GM21619 (cell line): Measurements from ENCODE around the gene NHLRC4.

ENCODE experiments used
- ATAC-seq: cut with Tn5 transposase; IDR thresholded peaks from one replicate; pipeline ENCODE4 v1.9.1; 2021; ENCODE audit not compliant: unreplicated experiment

Gene NHLRC4

DNA sequence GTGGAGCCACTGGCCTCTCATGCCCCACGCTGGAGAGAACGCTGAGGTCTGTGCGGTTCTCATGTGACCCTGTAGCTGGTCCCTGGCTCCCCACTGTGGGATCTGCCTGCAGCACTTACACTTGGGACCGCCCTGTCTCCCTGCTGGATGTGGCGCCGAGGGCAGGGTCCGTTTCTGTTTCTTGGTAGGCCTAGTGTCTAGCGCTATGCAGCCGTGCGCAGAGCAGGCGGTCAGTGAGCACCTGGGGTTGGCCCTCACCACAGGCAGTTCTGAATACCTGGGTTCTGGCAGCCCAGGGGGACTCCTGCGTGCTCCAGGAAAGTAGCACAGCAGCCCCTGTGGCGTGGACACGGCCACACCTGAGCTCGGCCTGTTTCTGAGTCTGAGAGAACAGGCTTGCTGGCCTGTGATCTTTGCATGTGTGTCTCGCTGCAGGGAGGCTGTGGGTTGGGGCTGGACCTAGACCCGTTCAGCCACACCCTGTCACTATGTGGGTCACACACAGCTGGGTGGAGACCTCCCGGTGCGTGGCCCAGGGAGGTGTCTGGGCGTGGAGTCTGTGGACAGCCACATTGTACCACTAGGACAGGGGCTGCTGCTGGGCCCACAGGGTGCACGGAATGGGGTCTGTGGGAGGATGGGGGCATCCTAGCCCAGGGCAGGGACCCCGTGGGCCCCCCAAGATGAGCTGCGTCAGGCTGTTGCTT lies 36.5 kb upstream of the NHLRC4 start:
- no peak for ATAC-seq

DNA sequence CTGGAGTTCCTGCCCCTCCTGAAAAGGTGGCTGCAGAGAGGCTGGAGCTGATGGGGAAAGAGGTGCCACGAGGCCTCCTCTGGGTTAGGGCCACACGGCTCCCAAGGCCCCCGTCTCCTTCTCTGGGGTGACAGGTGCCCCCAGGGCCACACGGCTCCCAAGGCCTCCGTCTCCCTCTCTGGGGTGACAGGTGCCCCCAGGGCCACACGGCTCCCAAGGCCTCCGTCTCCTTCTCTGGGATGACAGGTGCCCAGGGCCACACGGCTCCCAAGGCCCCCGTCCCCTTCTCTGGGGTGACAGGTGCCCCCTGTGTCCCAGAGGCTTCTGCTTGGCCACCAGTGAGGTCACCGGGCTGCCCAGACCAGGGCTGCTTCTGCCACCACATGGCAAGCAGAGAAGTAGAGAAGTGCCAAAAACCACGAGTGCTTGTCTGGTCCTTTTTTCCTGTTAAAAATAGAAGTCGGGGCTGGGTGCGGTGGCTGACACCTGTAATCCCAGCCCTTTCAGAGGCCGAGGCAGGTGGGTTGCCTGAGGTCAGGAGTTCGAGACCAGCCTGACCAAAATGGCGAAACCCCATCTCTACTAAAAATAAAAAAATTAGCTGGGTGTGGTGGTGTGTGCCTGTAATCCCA lies 35.2 kb upstream of the NHLRC4 start:
- ATAC-seq = no peak

DNA sequence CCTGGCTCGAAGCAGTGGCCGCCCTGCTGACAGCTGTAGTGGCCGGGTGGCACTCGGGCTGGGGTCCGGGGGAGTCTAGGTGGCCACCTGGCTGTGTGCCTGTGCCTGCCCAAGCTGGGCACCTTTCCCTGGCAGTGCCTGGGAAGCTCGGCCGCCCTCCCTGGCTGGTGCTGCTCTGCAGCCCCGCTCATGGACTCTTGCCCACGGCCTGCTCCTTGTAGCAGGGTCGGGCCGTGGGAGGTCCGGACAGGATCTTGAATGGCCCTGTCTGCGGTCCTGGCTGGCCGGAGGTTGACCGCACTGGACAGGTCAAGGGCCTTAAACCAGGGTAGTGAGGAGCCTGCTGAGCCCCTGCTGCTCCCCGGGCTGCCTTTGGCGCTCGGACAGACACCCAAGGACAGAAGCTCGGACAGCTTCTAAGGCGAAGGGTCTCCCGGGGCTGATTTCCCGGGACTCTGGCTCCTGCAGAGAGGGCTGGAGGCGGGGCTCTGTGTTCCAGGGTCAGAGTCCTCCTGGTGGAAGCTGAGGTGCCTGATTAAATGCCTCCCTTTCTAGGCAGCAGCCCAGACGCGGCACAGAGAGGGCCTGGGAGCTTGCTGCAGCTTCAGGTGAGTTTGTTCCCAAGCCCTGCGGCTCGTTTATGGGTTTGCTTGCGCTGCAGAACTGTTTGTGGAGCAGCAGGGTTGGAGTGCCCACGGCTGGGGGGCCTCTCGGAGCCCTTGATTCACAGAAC lies 33.2 kb upstream of the NHLRC4 start:
- ATAC-seq = no peak

DNA sequence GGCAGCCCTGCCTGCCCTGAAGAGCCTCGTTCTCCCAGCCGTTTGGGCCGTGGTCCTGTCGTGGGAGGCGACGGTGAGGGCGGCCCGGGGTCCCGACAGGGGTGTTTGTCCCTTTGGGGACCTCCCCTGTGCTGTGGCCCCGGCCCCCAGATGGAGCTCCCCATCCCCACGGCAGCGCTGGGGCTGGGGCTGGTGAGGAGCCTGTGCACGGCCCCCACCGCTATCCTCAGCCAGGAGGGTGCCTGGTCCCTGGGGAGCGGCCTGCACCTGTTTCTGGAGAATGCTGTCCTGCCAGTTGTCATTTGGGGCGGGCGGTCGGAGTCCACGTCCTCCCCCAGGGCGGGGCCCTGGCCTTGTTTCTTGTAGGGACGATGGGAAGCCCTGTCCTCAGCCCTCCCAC lies 32.7 kb upstream of the NHLRC4 start:
- ATAC-seq = no peak

DNA sequence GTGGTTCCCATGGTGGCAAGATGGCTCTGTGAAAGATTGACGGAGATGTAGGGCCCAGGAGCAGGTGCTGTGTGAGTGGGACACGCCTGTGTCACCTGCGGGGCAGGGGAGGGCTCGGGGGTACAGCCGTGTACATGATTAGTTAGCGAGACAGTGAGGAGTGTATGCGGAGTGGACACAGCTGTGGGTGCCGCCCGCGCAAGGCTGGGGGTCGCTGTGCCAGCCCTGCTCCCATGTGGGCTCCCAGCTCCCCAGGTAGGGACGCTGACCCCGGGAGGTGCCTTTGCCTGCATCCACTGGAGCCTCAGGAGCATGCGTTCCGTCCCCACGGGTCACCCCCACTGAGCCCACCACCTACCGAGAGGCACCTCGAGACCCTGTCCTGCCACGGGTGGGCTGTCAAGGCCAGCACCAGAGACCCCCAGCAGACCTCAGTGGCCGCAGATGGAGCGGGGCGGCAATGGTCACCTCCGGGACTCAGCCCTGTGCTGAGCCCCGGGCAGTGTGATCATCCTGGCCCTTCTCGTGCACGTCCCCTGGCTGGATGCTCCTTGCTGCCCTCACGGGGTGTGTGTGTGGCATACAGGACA lies 31.9 kb upstream of the NHLRC4 start:
- ATAC-seq = no peak

DNA sequence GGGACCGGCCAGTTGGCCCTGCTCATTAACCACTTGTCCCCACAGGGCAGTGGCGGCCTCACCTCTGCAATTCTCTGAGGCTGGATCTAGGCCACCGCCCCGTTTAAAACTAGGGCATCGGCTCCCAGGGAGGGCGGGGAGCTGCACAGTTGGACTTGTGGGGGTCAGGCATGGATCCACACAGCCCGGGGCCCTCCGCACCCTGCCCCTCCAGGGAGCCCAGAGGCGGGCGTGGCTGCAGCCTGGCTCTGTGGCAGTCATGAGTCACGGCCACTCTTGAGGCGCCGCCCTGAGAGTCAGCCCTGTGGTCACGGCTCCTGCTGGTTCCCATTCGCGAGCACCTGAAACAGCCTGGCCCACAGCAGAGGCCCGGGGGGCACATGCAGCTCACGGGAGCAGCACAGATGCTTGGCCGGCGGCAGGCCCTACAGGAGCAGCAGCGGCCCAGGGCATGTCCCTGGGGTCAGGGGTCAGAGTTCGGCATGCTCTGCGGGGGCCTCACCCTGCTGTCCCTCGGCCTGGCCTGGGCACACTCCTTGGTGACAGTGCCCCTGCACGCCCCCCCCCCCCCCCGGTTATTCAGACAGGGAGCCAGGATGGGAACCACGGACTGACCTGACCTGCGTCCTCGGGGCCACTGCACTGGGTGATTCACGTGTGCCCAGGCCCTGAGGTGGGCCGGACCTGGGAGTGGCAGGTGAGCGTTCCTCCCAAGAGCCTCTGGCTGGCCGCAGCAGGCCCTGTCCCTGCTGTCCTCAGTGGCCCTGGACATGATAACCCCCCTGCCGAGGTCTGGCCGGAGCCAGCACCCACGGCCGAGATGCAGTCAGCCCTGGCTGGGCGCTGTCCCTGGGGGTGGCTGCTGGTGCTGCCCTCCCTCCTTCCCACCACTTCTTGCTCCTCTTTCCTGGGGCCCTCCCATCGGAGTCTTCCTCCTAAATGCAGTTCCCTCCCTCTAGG lies 31.1 kb upstream of the NHLRC4 start:
- no peak for ATAC-seq

DNA sequence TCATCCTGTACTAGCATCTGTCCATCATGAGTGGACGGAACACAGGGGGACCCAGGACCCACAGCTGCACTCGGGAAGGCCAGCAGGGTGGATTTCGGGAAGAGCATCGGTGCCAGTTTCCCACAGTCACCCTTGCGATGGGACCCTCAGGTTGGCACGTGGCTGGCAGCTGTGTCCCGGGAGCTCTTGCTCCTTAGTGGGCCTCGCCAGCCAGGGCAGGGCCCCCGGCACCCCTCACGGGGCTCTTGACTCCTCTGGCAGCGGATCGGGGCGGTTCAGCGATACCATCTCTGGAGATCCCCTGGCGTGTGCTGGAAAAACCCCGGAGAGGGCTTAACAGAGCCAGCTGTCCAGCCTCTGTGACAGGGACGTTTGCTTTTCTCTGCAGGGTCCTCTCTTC lies 30.1 kb upstream of the NHLRC4 start:
- no peak for ATAC-seq

DNA sequence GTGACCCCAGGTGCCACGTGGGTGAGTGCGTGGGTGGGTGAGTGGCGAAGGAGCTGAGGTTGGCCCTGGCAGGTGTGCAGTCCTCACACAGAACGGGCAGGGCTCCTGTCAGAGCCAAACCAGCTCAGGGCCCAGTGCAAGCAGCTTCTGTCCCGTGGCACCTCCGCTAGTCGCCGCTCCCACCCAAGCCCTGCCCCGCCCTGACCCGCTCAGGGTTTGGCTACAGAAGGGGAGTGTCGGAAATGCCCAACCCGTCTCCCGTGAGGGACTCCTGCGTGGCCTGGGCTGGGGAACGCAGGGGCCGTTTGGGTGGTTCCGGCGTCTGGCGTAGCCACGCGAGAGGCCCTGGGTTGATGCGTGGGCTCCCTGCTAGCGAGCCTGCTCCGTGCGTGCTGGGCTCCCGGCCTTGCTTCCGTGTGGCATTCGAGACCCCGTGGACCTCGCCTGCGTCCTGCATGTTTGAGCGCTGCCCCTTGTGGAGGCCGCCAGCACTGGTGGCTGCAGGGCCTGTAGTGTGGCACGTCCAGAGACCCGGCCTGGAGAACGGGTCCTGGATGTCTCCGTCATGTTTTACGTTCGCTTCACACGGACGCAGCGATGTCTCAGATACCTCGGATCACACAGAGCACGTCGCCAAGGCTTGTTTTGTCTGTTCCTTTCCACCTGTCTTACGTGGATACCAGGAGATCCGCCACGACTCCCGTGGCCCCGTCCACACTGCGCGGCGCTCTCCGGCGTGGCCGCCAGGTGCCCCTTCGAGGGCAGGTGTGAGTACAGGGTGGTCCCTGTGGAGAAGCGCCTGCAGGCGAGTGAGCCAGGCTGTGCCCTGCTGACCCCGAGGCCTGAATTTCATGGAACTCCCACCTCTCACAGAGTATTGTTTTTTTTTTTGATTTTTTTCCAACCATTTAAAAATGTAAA lies 29.1 kb upstream of the NHLRC4 start:
- no peak for ATAC-seq

DNA sequence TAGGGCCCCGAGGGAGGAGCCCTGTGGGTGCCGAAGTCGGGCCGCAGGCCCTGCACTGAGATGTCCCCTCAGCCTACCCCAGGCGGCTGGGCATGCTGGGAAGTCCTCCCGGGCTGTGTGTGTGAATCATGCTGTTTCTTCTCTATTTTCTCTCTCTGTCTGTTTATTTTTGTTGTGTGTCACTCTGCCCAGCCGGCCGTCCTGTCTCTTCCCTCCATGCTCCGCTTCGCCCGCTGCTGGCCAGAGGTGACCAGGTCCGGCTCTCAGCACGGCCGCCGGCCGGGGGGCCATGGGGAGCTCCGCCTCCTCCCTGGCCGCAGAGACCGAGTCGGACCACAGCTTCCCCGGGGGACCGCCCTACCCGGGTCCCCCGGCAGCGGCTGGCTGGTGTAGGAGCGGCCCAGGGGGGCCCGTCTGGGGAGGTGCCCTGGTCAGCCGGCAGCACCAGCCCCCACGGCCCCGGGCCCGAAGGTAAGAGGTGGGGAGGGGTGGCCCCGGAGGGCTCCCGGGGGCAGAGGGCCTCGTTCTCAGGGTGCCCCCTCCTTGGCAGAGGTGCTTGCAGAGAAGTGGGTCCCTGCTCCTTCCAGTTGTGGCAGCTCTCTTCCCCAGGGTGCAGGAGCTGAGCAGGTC lies 26.8 kb upstream of the NHLRC4 start:
- ATAC-seq = no peak

DNA sequence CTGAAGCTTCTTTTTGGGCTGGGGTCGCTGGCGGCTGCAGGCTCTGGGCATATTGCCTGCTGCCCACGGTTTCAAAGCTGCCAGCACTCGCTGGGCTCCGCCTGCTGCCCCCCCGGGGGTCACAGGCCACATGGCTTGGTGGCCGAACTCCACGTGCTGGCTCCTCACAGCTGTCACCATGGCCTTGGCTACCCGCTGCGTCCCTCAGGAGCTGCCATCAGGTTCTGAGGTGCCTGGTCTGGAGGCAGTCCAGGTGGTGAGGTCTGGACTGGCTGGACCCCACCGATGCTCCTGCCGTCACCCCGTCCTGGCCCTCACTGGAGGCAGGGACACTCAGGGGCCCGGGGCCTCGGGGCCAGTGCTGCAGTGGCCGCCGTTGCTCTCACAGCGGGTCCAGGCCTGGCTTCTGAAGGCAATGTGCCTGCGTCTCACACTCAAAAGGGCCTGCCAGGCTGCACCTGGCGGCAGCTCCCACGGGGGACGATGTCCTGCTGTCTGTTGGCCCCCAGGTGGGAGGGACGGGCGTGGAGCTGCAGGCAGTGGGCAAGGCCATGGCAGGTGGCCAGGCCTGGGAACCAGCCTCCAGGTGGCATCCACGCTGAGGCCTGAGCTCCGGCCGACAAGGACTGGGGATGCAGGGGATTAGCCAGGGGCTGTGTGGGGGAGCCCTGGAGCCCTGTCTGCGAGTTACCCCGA lies 26.0 kb upstream of the NHLRC4 start:
- ATAC-seq = no peak

DNA sequence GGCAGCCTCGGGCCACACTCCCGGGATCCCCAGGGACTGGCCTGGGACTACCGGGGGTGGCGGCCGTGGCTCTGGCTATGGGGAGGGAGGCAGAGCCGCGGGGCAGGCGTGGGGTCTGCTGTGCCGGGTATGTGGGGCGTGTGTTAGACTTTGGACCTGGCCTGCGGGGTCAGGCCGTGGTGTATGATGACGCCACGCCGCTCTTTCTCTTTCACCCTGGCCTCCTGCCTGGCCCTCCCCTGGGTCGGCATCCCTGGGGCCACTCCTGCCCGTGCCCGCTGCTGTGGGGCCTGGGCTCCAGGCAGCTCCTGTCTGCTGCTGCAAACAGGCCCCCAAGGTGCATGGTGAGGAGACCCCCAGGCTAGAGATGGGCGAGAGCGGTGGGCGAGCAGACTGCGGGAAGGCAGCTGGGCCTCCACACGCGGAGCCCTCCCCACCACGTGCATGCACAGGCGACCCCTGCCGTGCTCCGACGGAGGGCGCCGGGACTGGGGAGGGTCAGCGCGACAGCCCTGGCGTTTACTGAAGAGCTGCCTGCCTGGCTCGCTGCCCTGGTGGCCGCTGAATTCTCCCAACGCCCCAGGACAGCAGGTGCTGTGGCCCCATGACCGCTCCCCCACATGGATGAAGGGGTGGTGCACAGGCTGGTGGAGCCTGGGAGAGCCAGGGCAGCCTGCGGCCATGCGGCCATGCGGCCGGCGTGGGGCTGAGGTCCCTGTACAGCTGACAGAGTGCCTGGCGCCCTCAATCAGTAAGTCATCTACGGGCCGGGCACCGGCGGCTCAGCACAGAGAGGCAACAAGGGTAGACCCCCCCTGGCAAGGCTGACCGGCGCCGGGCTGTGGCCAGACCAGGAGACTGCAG lies 23.3 kb upstream of the NHLRC4 start:
- no peak for ATAC-seq

DNA sequence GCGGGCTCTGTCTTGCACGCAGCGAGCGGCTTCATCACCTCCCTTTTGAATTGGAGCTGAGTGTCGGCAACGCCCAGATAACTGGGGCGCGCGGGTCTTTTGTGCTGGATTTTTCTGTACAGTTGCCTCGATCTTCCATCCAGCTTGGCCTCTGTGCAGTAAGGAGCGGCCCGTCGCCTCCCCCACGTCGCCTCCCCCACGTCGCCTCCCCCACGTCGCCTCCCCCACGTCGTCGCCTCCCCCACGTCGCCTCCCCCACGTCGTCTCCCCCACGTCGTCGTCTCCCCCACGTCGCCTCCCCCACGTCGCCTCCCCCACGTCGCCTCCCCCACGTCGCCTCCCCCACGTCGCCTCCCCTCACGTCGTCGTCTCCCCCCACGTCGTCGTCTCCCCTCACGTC lies 22.3 kb upstream of the NHLRC4 start:
- no peak for ATAC-seq

DNA sequence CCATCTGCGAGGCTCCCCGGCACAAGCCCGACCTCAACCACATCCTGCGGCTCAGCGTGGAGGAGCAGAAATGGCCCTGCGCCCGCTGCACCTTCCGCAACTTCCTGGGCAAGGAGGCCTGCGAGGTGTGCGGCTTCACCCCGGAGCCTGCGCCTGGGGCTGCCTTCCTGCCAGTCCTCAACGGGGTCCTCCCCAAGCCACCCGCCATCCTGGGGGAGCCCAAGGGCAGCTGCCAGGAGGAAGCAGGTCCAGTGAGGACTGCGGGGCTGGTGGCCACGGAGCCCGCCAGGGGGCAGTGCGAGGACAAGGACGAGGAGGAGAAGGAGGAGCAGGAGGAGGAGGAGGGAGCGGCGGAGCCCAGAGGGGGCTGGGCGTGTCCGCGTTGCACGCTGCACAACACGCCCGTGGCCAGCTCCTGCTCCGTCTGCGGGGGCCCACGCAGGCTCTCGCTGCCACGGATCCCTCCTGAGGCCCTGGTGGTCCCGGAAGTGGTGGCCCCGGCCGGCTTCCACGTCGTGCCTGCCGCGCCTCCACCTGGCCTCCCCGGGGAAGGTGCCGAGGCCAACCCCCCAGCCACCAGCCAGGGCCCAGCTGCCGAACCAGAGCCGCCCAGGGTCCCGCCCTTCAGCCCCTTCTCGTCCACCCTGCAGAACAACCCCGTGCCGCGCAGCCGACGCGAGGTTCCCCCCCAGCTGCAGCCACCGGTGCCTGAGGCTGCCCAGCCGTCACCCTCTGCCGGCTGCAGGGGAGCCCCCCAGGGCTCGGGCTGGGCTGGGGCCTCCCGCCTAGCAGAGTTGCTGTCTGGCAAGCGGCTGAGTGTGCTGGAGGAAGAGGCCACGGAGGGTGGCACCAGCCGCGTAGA lies 19.7 kb upstream of the NHLRC4 start:
- ATAC-seq = no peak

DNA sequence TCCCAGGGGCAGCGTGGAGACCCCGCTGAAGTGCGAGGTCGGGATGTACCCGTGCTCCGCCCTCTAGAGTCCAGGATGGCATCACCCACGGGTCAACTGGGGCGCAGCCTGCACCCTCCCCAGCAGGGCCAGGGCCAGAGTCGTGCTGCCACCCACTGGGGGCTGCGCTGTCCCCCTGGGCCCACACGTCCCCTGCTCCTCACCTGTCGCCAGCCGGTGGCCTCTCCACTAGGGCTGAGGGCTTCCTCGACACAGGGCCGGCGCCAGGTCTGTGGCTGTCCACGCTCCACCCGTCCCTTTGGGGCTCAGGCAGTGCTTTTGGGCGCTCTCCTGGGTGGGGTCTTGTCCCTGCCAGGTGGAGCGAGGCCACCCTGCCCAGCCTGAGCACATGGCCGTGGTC lies 18.2 kb upstream of the NHLRC4 start:
- no peak for ATAC-seq

DNA sequence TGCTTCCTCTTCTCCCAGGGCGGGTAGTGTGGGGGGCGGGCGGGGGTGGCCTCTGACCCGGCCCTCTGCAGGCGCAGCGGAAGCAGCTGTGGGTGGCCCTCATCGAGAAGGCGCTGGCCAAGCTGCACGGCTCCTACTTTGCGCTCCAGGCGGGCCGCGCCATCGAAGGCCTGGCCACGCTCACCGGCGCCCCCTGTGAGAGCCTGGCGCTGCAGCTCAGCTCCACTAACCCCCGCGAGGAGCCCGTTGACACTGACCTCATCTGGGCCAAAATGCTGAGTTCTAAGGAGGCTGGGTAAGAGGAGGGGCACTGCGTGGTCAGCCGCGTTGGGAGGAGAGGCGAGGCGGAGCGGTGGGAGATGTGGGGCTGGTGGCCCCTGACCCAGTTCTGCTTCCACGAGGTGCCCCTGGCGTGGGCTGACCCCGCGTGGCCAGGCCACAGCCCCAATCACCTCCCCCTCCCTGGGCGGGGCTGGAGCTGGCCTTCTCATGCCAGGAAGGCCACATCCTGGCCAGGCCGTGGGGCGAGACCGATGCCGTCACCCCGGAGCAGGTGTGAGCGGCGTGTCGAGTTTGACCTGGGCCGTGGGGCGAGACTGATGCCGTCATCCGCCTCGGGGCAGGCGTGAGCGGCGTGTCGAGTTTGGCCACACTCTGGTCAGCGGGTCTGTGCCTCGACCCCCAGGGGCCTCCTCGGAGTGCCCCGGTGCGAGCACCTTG lies 17.1 kb upstream of the NHLRC4 start:
- no peak for ATAC-seq

DNA sequence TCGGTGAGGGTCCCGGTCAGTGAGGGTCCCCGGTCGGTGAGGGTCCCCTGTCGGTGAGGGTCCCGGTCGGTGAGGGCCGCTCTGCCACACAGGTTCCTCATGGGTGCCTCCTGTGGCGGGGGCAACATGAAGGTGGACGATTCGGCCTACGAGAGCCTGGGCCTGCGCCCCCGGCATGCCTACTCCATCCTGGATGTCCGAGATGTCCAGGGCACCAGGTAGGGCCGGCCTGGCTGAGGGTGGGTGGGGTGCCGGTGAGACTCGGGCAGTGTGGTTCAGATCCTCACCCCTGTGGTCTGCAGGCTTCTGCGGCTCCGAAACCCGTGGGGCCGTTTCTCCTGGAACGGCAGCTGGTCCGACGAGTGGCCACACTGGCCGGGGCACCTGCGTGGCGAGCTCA lies 15.6 kb upstream of the NHLRC4 start:
- ATAC-seq = no peak
